HG03280 (cell line): ENCODE measurements around the gene PLCG2.
"Not testable (repeated sequence)": the region's sequence is repeated elsewhere in the genome, so short reads cannot be mapped to it uniquely, and the experiment has no call there.

ENCODE experiments used
- ATAC-seq: cut with Tn5 transposase; IDR thresholded peaks from one replicate; pipeline ENCODE4 v1.9.1; 2021; ENCODE audit warnings: mild to moderate bottlenecking, moderate library complexity; ENCODE audit not compliant: unreplicated experiment

PLCG2 gene

DNA sequence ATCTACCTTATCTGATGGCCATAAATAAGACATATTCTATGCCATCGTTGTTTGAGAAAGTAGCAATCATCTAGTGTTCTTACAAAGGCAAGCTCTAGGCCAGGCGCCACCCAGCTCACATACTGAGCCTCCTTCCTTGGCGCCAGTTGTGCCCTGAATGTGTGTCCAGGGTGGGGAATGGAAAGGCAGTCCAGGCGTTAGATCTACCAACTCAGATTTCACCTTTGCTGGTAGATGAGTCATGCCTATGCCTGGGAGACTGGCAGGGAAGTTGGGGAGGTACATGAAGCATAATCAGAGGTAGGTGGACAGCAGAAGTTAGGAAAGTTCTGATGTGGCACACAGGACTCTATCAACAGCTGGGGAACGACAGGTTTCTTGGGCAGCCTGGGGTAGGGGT is 208.6 kb downstream of the PLCG2 start:
- no peak for ATAC-seq

- no peak for ATAC-seq
These were observed 213.8 kb downstream of the PLCG2 start for GRCh38 chr16:81992859-81993258.

DNA sequence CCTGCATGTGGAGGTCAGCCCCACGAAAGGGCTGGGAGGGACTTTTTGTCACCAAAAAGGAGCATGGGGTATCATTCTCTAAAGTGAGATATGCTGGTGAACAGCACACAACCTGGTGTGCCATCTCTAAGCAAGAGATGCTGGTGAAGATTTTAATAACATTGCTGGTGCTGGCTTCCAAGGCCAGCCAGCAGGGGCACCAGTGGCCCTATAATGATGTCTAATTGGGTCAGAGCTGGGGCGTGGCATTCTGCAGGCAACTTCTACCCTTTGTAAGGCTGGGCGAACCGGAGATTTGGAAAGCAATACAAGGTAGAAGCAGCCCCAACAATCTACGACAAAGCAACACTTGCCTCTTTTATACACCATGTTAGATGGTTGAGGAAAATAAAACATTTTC is 215.4 kb downstream of the PLCG2 start:
- no peak for ATAC-seq

DNA sequence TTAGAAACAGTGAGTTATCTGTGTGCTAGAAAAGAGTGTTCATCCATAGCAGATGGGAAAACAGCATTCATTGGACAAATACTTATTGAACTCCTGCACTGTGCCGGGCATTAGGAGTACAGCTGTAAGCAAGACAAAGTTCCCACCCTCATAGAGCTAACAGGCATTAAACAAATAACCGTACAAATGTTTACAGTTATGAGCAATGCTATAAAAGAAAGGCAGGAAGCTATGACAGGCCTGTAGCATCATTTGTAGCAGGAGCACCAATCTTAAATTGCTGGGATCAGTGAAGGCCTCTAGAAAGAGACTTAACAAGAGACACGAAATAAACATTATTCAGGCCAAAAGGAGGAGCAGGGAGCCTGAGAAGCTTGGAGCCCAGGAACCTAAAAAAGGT is 216.6 kb downstream of the PLCG2 start:
- ATAC-seq = no peak

GRCh38 chr16:81996664-81997509 is 217.8 kb downstream of the PLCG2 start:
- no peak for ATAC-seq

DNA sequence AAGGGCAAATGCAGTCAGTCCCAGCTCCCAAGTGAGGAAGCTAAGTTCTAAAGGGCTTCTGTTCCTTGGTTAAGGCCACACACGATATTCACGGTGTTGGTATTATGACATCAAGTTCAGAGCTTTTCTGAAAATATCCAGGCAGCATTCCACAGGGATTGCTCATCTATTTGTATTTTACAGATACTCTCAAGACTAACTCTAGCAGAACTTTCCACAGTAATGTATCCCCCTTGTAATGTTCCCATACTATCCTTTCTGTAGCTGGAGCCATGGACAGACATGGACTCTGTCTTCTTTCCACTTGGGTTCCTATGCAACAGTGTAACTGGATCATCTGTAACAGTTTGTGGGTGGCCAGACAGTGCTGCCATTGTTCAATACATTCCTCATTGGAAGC is 218.6 kb downstream of the PLCG2 start:
- no peak for ATAC-seq

DNA sequence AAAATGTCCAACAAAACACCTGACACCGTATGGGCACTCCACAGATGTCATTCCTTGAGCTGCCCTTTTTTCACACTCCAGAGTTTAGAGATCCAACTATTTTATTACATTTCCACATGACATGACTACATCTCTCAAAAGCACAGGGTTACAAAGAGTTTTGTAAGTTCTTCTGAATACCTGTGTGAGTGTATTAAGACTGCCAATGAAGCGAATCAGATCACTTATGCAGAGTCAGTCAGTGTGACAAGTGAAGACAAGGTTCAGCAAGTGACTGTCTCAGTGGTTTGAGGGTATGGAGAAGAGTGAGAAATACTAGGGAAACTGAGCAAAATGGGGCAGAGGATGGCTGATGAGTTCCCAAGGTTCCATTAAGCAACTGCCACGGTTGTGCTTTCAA is 223.7 kb downstream of the PLCG2 start:
- ATAC-seq = no peak

- no peak for ATAC-seq
These were observed 225.5 kb downstream of the PLCG2 start for GRCh38 chr16:82004601-82005000.

DNA sequence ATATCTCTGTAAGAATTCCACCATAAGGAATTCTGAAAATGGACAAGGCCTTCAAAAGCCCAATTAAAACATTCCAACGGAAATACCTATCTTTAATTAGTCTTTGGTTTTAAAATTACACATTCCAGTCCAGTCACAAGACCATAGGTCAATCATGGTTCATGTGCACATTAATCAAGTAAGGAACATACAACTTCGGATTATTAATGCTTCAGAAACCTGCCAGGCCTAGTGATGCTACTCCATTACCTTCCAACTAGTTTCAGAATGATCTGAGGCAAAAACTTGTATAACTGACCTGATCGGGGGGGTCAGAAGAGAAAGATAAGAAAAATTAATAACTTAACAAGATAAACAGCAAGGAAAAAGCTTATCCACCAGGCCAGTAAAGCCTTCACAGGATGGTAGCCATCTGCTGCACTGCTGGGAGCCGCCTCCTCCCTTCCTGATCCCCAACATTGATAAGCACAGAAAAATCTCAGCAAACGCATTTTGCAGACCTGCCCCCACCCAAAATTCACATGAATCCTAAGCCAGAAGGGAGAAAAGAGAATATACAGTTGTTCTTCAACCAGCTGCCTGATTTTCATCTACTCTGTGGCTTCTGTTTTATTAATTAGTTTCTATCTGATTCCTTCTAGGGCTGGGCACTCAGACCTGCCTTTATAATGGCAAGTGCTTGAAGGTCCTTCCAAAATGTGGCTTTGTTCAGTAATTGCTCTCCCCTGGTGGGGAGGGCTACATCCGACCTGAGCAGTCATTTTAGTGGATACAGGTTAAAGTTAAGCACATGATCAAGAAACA is 226.1 kb downstream of the PLCG2 start:
- no peak for ATAC-seq

GRCh38 chr16:82006036-82006435 is 226.9 kb downstream of the PLCG2 start:
- ATAC-seq = no peak

DNA sequence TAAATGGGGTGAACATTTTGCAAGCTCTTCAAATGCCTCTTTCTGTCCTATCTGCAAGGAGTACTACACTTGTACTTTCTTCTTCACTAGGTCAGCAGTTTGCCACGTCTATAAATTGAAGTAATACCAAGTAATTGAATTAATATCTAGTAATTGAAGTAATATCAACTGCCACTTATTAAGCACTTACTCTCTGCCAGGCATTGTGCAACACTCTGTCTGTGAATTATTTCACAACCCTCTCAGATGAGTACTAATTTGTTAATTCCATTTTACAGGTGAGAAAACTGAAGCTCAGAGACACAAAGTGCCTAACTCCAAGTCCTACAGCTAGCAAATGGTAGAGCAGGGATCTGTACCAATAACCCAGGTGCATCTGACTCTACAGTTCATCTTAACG is 228.1 kb downstream of the PLCG2 start:
- ATAC-seq = no peak

GRCh38 chr16:82008957-82009592 is 230.0 kb downstream of the PLCG2 start:
- no peak for ATAC-seq

DNA sequence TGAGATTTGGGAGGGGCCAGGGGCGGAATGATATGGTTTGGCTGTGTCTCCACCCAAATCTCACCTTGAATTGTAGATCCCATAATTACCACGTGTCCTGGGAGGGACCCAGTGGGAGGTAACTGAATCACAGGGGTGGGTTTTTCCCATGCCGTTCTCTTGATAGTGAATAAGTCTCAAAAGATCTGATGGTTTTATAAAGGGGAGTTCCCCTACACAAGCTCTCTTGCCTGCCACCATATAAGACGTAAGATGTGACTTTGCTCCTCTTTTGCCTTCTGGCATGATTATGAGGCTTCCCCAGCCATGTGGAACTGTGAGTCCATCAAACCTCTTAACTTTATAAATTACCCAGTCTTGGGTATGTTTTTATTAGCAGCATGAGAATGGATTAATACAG is 230.7 kb downstream of the PLCG2 start:
- not testable (repeated sequence) for ATAC-seq

DNA sequence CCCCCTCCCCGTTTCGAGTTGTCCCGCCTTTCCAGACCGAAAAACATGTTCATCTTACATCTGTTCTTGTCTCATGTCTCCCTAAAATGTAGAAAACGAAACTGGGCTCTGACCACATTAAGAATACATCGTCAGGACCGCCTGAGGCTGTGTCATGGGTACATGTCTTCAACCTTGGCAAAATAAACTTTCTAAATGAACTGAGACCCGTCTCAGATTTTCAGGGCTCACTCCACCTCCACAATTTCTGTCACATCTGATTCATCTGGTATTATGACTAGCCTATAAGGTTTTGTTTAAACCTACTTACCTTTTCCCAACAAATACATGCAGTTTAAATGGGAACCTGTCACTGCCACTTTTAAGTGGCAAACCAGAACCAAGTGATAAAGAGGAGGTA is 231.6 kb downstream of the PLCG2 start:
- ATAC-seq = no peak

DNA sequence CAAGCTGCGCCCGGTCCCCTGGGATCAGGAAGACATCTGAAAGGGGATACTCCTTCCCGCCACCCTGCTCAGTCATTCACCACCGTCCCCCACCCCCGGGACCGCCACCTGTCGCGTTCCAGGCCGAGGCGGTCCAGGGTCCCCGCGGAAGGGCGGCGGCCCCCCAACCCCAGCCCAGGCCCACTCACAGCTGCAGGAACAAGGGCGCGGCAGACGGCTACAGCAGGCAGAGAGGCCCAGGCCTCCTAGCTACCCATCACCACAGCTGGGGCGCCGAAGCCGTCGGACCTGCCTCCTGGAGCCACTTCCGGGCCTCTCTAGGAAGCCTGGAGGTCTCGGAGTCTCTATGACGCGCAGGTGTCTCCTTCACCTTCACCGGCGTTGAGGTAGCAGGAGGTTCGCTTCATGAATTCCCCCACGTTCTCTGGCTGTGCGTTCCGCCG is 232.1 kb downstream of the PLCG2 start, which contains the start of gene SDR42E1:
Gene SDR42E1 (minus strand): TSS at position 272 of the 443 bp plus-strand sequence. CDS start 10,612 bp downstream, outside the sequence.
- ATAC-seq = peak; percentile 90
